ENCODE results near the gene MCM9. TPM values are rescaled to one million over a fixed set of nuclear protein-coding genes. Genes with fewer than 3 reads are reported as not detected.

Gene MCM9
- total and polyA plus RNA-seq, 2 of the 13 experiments (the other 11 are each of a cell fraction or from before 2014, with no cell fraction given): 3.8 to 17.2 TPM

DNA sequence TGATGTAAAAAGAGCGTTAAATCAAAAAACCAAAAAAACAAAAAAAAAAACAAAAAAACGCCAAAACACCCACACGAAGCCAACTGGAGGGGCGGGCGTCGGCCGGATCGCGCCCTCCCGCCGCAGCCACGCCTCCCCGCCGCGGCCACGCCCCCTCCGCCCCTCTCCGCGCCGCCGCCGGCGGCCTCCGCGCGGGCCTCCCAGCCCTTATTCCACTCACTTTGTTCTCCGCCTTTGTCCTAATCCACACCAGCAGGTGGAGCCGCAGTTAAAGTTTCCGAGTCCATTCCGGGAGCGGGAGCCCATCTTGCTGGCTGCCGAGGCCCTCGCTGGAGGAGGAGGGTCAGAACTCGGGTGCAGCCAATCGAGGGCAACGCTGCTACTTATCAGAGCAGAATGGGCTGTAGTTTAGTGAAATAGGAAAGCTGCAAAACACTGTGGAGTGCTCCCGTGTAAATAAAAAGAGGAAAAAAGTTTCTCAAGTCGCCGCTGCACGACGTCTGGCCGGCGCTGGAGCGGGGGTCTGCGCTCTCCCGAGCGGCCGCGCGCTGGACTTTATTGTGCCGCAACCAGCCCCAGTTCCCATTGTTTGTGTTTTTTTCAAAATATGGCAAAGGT, 41.0 kb downstream of the MCM9 start, which contains the start of gene ASF1A (continued):
- TF ChIP-seq SALL1 (CRISPR knock-in tag; IDR thresholded peaks at IDR 0.05) (peak; percentile 84), ISX (CRISPR knock-in tag; conservative IDR thresholded peaks at IDR 0.05) (no peak), ZNF333 (CRISPR knock-in tag; IDR thresholded peaks at IDR 0.05; ENCODE audit: borderline replicate concordance) (no peak), RELA (CRISPR knock-in tag; IDR thresholded peaks at IDR 0.05) (no peak), NAIF1 (CRISPR knock-in tag; IDR thresholded peaks at IDR 0.05; ENCODE audit: borderline replicate concordance) (peak; percentile 66; the same call in 1 of the 2 replicates), NR2F1 (CRISPR knock-in tag; IDR thresholded peaks at IDR 0.05) (no peak), ZNF44 (CRISPR knock-in tag; IDR thresholded peaks at IDR 0.05) (no peak), ETV6 (CRISPR knock-in tag; conservative IDR thresholded peaks at IDR 0.05) (no peak; the same call in 1 of the 2 replicates), SRSF9 (IDR thresholded peaks at IDR 0.05; ENCODE audit: borderline replicate concordance, insufficient read depth, low read depth, low read length, poor library complexity, severe bottlenecking) (no peak), SOX5 (CRISPR knock-in tag; IDR thresholded peaks at IDR 0.05; ENCODE audit: borderline replicate concordance) (peak; percentile 86), POLR2A (IDR thresholded peaks at IDR 0.05; ENCODE audit: insufficient read depth in 1 of 2, low read depth in 2 of 2, low read length in 2 of 2) (peak; percentile 77 to 95), SMAD1 (CRISPR knock-in tag; IDR thresholded peaks at IDR 0.05; ENCODE audit: borderline replicate concordance, low read depth) (no peak; the same call in 1 of the 2 replicates), ZNF292 (CRISPR knock-in tag; IDR thresholded peaks at IDR 0.05; ENCODE audit: borderline replicate concordance, low read depth) (no peak; the same call in none of the 2 replicates), IRX3 (CRISPR knock-in tag; IDR thresholded peaks at IDR 0.05; ENCODE audit: borderline replicate concordance, low read depth) (no peak; the same call in 1 of the 2 replicates), SMAD9 (CRISPR knock-in tag; IDR thresholded peaks at IDR 0.05) (no peak), SPEN (CRISPR knock-in tag; IDR thresholded peaks at IDR 0.05; ENCODE audit: low read depth) (peak; percentile 85), GATAD1 (CRISPR knock-in tag; IDR thresholded peaks at IDR 0.05) (peak; percentile 92)
- TF ChIP-seq, protein P1, sequence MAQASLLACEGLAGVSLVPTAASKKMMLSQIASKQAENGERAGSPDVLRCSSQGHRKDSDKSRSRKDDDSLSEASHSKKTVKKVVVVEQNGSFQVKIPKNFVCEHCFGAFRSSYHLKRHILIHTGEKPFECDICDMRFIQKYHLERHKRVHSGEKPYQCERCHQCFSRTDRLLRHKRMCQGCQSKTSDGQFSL (CRISPR knock-in tag; IDR thresholded peaks at IDR 0.05): 0 out of 2 replicates have a peak, but pooled peaks have one; percentile 34
- TF ChIP-seq, protein P2, sequence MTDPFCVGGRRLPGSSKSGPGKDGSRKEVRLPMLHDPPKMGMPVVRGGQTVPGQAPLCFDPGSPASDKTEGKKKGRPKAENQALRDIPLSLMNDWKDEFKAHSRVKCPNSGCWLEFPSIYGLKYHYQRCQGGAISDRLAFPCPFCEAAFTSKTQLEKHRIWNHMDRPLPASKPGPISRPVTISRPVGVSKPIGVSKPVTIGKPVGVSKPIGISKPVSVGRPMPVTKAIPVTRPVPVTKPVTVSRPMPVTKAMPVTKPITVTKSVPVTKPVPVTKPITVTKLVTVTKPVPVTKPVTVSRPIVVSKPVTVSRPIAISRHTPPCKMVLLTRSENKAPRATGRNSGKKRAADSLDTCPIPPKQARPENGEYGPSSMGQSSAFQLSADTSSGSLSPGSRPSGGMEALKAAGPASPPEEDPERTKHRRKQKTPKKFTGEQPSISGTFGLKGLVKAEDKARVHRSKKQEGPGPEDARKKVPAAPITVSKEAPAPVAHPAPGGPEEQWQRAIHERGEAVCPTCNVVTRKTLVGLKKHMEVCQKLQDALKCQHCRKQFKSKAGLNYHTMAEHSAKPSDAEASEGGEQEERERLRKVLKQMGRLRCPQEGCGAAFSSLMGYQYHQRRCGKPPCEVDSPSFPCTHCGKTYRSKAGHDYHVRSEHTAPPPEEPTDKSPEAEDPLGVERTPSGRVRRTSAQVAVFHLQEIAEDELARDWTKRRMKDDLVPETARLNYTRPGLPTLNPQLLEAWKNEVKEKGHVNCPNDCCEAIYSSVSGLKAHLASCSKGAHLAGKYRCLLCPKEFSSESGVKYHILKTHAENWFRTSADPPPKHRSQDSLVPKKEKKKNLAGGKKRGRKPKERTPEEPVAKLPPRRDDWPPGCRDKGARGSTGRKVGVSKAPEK (CRISPR knock-in tag; IDR thresholded peaks at IDR 0.05; ENCODE audit: borderline replicate concordance): no peak
- TF ChIP-seq, protein P3, sequence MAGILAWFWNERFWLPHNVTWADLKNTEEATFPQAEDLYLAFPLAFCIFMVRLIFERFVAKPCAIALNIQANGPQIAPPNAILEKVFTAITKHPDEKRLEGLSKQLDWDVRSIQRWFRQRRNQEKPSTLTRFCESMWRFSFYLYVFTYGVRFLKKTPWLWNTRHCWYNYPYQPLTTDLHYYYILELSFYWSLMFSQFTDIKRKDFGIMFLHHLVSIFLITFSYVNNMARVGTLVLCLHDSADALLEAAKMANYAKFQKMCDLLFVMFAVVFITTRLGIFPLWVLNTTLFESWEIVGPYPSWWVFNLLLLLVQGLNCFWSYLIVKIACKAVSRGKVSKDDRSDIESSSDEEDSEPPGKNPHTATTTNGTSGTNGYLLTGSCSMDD (CRISPR knock-in tag; IDR thresholded peaks at IDR 0.05): no peak
- TF ChIP-seq, protein P4, sequence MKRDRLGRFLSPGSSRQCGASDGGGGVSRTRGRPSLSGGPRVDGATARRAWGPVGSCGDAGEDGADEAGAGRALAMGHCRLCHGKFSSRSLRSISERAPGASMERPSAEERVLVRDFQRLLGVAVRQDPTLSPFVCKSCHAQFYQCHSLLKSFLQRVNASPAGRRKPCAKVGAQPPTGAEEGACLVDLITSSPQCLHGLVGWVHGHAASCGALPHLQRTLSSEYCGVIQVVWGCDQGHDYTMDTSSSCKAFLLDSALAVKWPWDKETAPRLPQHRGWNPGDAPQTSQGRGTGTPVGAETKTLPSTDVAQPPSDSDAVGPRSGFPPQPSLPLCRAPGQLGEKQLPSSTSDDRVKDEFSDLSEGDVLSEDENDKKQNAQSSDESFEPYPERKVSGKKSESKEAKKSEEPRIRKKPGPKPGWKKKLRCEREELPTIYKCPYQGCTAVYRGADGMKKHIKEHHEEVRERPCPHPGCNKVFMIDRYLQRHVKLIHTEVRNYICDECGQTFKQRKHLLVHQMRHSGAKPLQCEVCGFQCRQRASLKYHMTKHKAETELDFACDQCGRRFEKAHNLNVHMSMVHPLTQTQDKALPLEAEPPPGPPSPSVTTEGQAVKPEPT (CRISPR knock-in tag; IDR thresholded peaks at IDR 0.05; ENCODE audit: low read depth): peak; percentile 72; the same call in 1 of the 2 replicates
- TF ChIP-seq, protein P5, sequence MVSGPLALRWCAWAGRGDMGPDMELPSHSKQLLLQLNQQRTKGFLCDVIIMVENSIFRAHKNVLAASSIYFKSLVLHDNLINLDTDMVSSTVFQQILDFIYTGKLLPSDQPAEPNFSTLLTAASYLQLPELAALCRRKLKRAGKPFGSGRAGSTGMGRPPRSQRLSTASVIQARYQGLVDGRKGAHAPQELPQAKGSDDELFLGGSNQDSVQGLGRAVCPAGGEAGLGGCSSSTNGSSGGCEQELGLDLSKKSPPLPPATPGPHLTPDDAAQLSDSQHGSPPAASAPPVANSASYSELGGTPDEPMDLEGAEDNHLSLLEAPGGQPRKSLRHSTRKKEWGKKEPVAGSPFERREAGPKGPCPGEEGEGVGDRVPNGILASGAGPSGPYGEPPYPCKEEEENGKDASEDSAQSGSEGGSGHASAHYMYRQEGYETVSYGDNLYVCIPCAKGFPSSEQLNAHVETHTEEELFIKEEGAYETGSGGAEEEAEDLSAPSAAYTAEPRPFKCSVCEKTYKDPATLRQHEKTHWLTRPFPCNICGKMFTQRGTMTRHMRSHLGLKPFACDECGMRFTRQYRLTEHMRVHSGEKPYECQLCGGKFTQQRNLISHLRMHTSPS (CRISPR knock-in tag; IDR thresholded peaks at IDR 0.05; ENCODE audit: low read depth): no peak
